SK-N-SH (cell line): ENCODE data around the gene LHFPL6. TPM values are rescaled to one million over a fixed set of nuclear protein-coding genes. Genes with fewer than 3 reads are reported as not detected.

Source experiments
- CTCF ChIA-PET: fragments of 300-600, 350-600 bp; formaldehyde crosslinking; extraction: SDS; loops from one replicate; lab custom pipeline; 2021; lab: Yijun Ruan, JAX
- POLR2A ChIA-PET: fragments of 350-600 bp; sonication (Branson Sonifier 250); formaldehyde crosslinking; extraction: SDS; loops from one replicate; lab custom pipeline; 2020; ENCODE audit warnings: antibody characterized with exemption, inconsistent platforms; lab: Yijun Ruan, JAX
- DNase-seq: peaks from one replicate; pipeline ENCODE4 v3.0.0; 2012
- H2AFZ ChIP-seq: fragments of 200-600 bp; sonication (generic); 2 replicates; pipeline ENCODE4 v1.8.1; 2016; ENCODE audit warnings: antibody characterized with exemption, mild to moderate bottlenecking, low read depth
- H3F3A ChIP-seq: fragments of 200-600 bp; sonication (generic); replicated peaks from 2 replicates; pipeline ENCODE3; 2016; ENCODE audit warnings: antibody characterized with exemption, mild to moderate bottlenecking; ENCODE audit not compliant: insufficient read depth
- H3K27ac ChIP-seq, 2 experiments: fragments of 200-500 bp in 1 of 2; fragments of 200-600 bp in 1 of 2; sonication (Bioruptor generic) in 1 of 2; sonication (generic), shearing (Covaris generic) in 1 of 2; 2 replicates each; pipeline versions ENCODE4 v1.5.1 to v1.6.1; 2014 to 2016; ENCODE audit warnings: low read depth in 2 of 2, inconsistent platforms in 1 of 2, low read length in 1 of 2, mild to moderate bottlenecking in 1 of 2, mixed read lengths in 1 of 2
- H3K27me3 ChIP-seq: fragments of 200-600 bp; sonication (generic), shearing (Covaris generic); 2 replicates; pipeline ENCODE4 v1.6.1; 2016; ENCODE audit warnings: mixed run types; ENCODE audit not compliant: insufficient read depth
- H3K36me3 ChIP-seq, 2 experiments: fragments of 200-500 bp in 1 of 2; fragments of 200-600 bp in 1 of 2; sonication (Bioruptor generic) in 1 of 2; sonication (generic) in 1 of 2; replicated peaks in 1 of 2; 2 replicates each; pipeline versions ENCODE3 to v1.5.1; 2014 to 2016; ENCODE audit warnings: low read length in 1 of 2, mild to moderate bottlenecking in 1 of 2; ENCODE audit not compliant: insufficient read depth in 2 of 2, control insufficient read depth in 1 of 2
- H3K4me1 ChIP-seq, 2 experiments: fragments of 200-500 bp in 1 of 2; fragments of 200-600 bp in 1 of 2; sonication (Bioruptor generic) in 1 of 2; sonication (generic), shearing (Covaris generic) in 1 of 2; 2 replicates each; pipeline versions ENCODE4 v1.5.1 to v1.6.1; 2014 to 2016; ENCODE audit warnings: low read depth in 1 of 2, low read length in 1 of 2, mixed run types in 1 of 2; ENCODE audit not compliant: insufficient read depth in 2 of 2, control insufficient read depth in 1 of 2
- H3K4me2 ChIP-seq: fragments of 200-600 bp; sonication (generic), shearing (Covaris generic); 2 replicates; pipeline ENCODE4 v1.6.1; 2017; ENCODE audit warnings: mixed run types
- H3K4me3 ChIP-seq, 2 experiments: fragments of 200-500 bp in 1 of 2; fragments of 200-600 bp in 1 of 2; sonication (Bioruptor generic) in 1 of 2; sonication (generic), shearing (Covaris generic) in 1 of 2; 2 replicates each; pipeline versions ENCODE4 v1.5.1 to v1.8.1; 2014 to 2016; ENCODE audit warnings: low read depth in 2 of 2, inconsistent platforms in 1 of 2, low read length in 1 of 2, mild to moderate bottlenecking in 1 of 2, mixed read lengths in 1 of 2, moderate library complexity in 1 of 2
- H3K79me2 ChIP-seq: fragments of 200-600 bp; sonication (generic); 2 replicates; pipeline ENCODE4 v1.8.1; 2017; ENCODE audit warnings: mild to moderate bottlenecking; ENCODE audit not compliant: insufficient read depth
- H3K9ac ChIP-seq: fragments of 200-600 bp; sonication (generic); 2 replicates; pipeline ENCODE4 v1.6.1; 2017; ENCODE audit warnings: mixed run types
- H3K9me2 ChIP-seq: fragments of 200-600 bp; sonication (generic); 2 replicates; pipeline ENCODE4 v1.6.1; 2017; ENCODE audit warnings: mixed run types
- H3K9me3 ChIP-seq: fragments of 200-600 bp; sonication (generic); 2 replicates; pipeline ENCODE4 v1.6.1; 2017; ENCODE audit warnings: mixed run types, mild to moderate bottlenecking, moderate library complexity
- H4K20me1 ChIP-seq: fragments of 200-600 bp; sonication (generic); 2 replicates; pipeline ENCODE4 v1.6.1; 2017; ENCODE audit warnings: mild to moderate bottlenecking, mixed run types; ENCODE audit not compliant: insufficient read depth
- CHD2 ChIP-seq: fragments of 150-350 bp; IDR thresholded peaks from 2 replicates; pipeline ENCODE4 v1.6.1; 2018; ENCODE audit warnings: low read length; ENCODE audit not compliant: partially characterized antibody
- EP300 ChIP-seq, 2 experiments: IDR thresholded peaks; 2 replicates each; pipeline versions ENCODE4 v1.4.0 to v1.6.1; 2012; ENCODE audit warnings: borderline replicate concordance in 1 of 2, low read depth in 1 of 2, low read length in 1 of 2
- EZH2phosphoT487 ChIP-seq: fragments of 200-600 bp; sonication (generic); IDR thresholded peaks from 2 replicates; pipeline ENCODE4 v1.6.1; 2017; ENCODE audit warnings: low read depth, mixed run types, mild to moderate bottlenecking, antibody characterized with exemption, moderate library complexity, borderline replicate concordance
- FOXJ3 ChIP-seq: sonication (generic); formaldehyde crosslinking; IDR thresholded peaks from 2 replicates; pipeline ENCODE4 v1.5.1; 2020; ENCODE audit warnings: mild to moderate bottlenecking, missing genetic modification reagents
- FOXM1 ChIP-seq: IDR thresholded peaks from 2 replicates; pipeline ENCODE4 v1.4.0; 2012; ENCODE audit warnings: low read depth, mild to moderate bottlenecking
- GABPA ChIP-seq: IDR thresholded peaks from 2 replicates; pipeline ENCODE4 v1.4.0; 2012; ENCODE audit warnings: low read depth, mild to moderate bottlenecking
- GATA2 ChIP-seq: sonication (generic); formaldehyde crosslinking; IDR thresholded peaks from 2 replicates; pipeline ENCODE4 v1.5.0; 2020; ENCODE audit warnings: mild to moderate bottlenecking, missing genetic modification reagents
- JUND ChIP-seq: IDR thresholded peaks from 2 replicates; pipeline ENCODE4 v1.4.0; 2012
- NFIC ChIP-seq: IDR thresholded peaks from 2 replicates; pipeline ENCODE4 v1.4.0; 2012; ENCODE audit warnings: borderline replicate concordance
- NRF1 ChIP-seq: IDR thresholded peaks from 2 replicates; pipeline ENCODE4 v1.6.1; 2012; ENCODE audit warnings: low read depth, mild to moderate bottlenecking, low read length
- POLR2AphosphoS5 ChIP-seq: IDR thresholded peaks from 2 replicates; pipeline ENCODE4 v1.6.1; 2012; ENCODE audit warnings: low read depth, low read length
- RAD21 ChIP-seq: IDR thresholded peaks from 2 replicates; pipeline ENCODE4 v1.6.1; 2012; ENCODE audit warnings: mild to moderate bottlenecking, low read length
- RCOR1 ChIP-seq: fragments of 150-350 bp; IDR thresholded peaks from 2 replicates; pipeline ENCODE4 v1.6.1; 2017; ENCODE audit warnings: antibody characterized with exemption, low read length
- RFX5 ChIP-seq: IDR thresholded peaks from 2 replicates; pipeline ENCODE4 v1.6.1; 2012; ENCODE audit warnings: mild to moderate bottlenecking, improper control_type of control experiment, low read length
- RXRA ChIP-seq: IDR thresholded peaks from 2 replicates; pipeline ENCODE4 v1.4.0; 2012; ENCODE audit warnings: low read depth, mild to moderate bottlenecking, borderline replicate concordance
- TAF1 ChIP-seq: IDR thresholded peaks from 2 replicates; pipeline ENCODE4 v1.6.1; 2012; ENCODE audit warnings: low read depth, mild to moderate bottlenecking, low read length, moderate library complexity, borderline replicate concordance
- TCF12 ChIP-seq: IDR thresholded peaks from 2 replicates; pipeline ENCODE4 v1.4.0; 2012
- TEAD4 ChIP-seq: IDR thresholded peaks from 2 replicates; pipeline ENCODE4 v1.4.0; 2012; ENCODE audit warnings: mild to moderate bottlenecking, borderline replicate concordance; ENCODE audit not compliant: insufficient read depth
- YY1 ChIP-seq: IDR thresholded peaks from 2 replicates; pipeline ENCODE4 v1.4.0; 2012; ENCODE audit warnings: low read depth, mild to moderate bottlenecking
- WGBS: methylation state at CpG from one replicate; pipeline ENCODE4 v1.1.6; 2017; ENCODE audit warnings: low lambda C conversion rate; 5-methylcytosine and 5-hydroxymethylcytosine counted together
- polyA plus RNA-seq, 3 experiments: library from polyadenylated mRNA; depleted of rRNA; stranded (reverse); fragments of >200 nt; gene quantifications; 2 replicates each; pipeline ENCODE4 v1.2.3, GENCODE V29; 2012
- TF ChIP-seq, protein P1 (sequence below): IDR thresholded peaks from 2 replicates; pipeline ENCODE4 v1.4.0; 2012; ENCODE audit warnings: low read depth, borderline replicate concordance
- TF ChIP-seq, protein P2 (sequence below): fragments of 150-350 bp; IDR thresholded peaks from 2 replicates; pipeline ENCODE4 v1.6.1; 2017; ENCODE audit warnings: antibody characterized with exemption, low read length, low read depth, borderline replicate concordance
- TF ChIP-seq, protein P3 (sequence below): IDR thresholded peaks from 2 replicates; pipeline ENCODE4 v1.4.0; 2012; ENCODE audit warnings: low read depth, borderline replicate concordance
- TF ChIP-seq, protein P4 (sequence below): IDR thresholded peaks from 2 replicates; pipeline ENCODE4 v1.4.0; 2012; ENCODE audit warnings: low read depth

LHFPL6 gene
- polyA plus RNA-seq, 1 of the 3 experiments (the other 2 are of a cell fraction): 22.2 TPM

DNA sequence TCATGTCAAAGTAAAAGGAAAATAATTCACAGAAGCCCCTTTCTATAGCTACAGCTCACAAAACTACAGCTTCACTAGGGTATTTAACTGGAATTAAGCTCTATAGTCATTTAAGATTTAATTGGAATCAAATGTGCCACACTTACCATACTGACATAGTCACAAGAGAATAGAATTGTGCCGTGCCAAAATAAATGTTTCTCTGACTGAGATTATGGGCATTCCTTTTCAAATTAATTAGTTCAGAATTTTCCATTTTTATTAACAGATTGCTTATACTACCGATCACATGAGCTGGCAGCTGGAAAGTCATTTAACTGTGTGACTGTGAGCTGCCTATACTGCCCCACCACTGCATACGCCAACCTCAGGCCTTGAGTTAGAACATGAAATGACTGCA, 108.4 kb downstream of the LHFPL6 start:
- H3K27ac ChIP-seq: no peak overlapping the region
- H3K9ac ChIP-seq: no peak overlapping the region
- H3K4me1 ChIP-seq: peaks cover 2 to 13% of the 10 kb centered on the region in 2 experiments; a peak in 2 of 4 replicates
- ChIA-PET CTCF (no interaction called here), POLR2A (no interaction called here)
- DNase-seq: no peak
- no peak for TF ChIP-seq NRF1
- no peak for TF ChIP-seq TAF1
- no peak for TF ChIP-seq NFIC
- TF ChIP-seq EP300 (IDR thresholded peaks at IDR 0.05; ENCODE audit: borderline replicate concordance in 1 of 2, low read depth in 1 of 2, low read length in 1 of 2): no peak
- TF ChIP-seq TCF12: no peak
- no peak for TF ChIP-seq GATA2 (CRISPR knock-in tag)
- no peak for TF ChIP-seq TEAD4
- TF ChIP-seq, protein P1, sequence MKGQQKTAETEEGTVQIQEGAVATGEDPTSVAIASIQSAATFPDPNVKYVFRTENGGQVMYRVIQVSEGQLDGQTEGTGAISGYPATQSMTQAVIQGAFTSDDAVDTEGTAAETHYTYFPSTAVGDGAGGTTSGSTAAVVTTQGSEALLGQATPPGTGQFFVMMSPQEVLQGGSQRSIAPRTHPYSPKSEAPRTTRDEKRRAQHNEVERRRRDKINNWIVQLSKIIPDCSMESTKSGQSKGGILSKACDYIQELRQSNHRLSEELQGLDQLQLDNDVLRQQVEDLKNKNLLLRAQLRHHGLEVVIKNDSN: no peak
- TF ChIP-seq YY1: no peak
- TF ChIP-seq RCOR1: no peak
- no peak for TF ChIP-seq RFX5
- no peak for TF ChIP-seq FOXM1
- no peak for TF ChIP-seq RXRA
- no peak for TF ChIP-seq CHD2
- TF ChIP-seq GABPA: no peak
- TF ChIP-seq FOXJ3 (CRISPR knock-in tag): no peak
- no peak for TF ChIP-seq POLR2AphosphoS5
- H3K9me2 ChIP-seq: no peaks in the 10 kb centered on the region
- no peaks in the 10 kb centered on the region for H3K79me2 ChIP-seq
- 93% methylated on average over 3 of the region's 3 CpGs for WGBS
- no peaks in the 10 kb centered on the region for H4K20me1 ChIP-seq
- H2AFZ ChIP-seq: no peak overlapping the region
- no peaks in the 10 kb centered on the region for H3K9me3 ChIP-seq
- H3K4me2 ChIP-seq: no peak overlapping the region
- H3K36me3 ChIP-seq: no peaks in the 10 kb centered on the region
- H3F3A ChIP-seq: no peaks in the 10 kb centered on the region
- no peaks in the 10 kb centered on the region for H3K27me3 ChIP-seq
- H3K4me3 ChIP-seq: no peak overlapping the region

DNA sequence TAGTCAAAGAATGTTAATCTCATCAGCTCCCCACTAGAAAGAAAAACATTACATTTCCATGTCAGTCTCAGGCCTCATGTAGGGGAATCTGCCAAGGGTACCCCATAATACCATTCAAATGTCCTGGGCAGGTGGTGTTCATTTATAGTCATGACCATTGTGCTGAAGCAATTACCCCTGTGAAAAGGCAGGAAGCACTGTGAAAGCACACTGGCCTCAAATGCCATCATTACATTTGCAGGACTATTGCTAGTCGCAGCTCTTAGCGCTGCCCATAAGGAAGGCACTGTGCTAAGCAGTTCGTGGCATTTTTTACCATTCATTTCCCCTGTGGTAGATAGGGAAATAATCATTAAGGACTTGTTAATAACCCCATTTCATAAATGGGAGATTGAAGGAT, 109.0 kb downstream of the LHFPL6 start:
- no peaks in the 10 kb centered on the region for H4K20me1 ChIP-seq
- H3K4me1 ChIP-seq: peaks cover 2 to 13% of the 10 kb centered on the region in 2 experiments; a peak in 2 of 4 replicates
- ChIA-PET POLR2A (no interaction called here), CTCF (no interaction called here)
- no peaks in the 10 kb centered on the region for H3K9me2 ChIP-seq
- H3K9ac ChIP-seq: no peak overlapping the region
- DNase-seq: no peak
- TF ChIP-seq, protein P2, sequence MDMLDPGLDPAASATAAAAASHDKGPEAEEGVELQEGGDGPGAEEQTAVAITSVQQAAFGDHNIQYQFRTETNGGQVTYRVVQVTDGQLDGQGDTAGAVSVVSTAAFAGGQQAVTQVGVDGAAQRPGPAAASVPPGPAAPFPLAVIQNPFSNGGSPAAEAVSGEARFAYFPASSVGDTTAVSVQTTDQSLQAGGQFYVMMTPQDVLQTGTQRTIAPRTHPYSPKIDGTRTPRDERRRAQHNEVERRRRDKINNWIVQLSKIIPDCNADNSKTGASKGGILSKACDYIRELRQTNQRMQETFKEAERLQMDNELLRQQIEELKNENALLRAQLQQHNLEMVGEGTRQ: no peak
- TF ChIP-seq EZH2phosphoT487: no peak
- no peak for TF ChIP-seq RAD21
- TF ChIP-seq TEAD4: no peak
- TF ChIP-seq YY1: no peak
- TF ChIP-seq JUND: no peak
- TF ChIP-seq, protein P3, sequence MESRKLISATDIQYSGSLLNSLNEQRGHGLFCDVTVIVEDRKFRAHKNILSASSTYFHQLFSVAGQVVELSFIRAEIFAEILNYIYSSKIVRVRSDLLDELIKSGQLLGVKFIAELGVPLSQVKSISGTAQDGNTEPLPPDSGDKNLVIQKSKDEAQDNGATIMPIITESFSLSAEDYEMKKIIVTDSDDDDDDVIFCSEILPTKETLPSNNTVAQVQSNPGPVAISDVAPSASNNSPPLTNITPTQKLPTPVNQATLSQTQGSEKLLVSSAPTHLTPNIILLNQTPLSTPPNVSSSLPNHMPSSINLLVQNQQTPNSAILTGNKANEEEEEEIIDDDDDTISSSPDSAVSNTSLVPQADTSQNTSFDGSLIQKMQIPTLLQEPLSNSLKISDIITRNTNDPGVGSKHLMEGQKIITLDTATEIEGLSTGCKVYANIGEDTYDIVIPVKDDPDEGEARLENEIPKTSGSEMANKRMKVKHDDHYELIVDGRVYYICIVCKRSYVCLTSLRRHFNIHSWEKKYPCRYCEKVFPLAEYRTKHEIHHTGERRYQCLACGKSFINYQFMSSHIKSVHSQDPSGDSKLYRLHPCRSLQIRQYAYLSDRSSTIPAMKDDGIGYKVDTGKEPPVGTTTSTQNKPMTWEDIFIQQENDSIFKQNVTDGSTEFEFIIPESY: no peak
- no peak for TF ChIP-seq GABPA
- TF ChIP-seq, protein P4, sequence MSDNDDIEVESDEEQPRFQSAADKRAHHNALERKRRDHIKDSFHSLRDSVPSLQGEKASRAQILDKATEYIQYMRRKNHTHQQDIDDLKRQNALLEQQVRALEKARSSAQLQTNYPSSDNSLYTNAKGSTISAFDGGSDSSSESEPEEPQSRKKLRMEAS: no peak
- no peak for TF ChIP-seq RCOR1
- H2AFZ ChIP-seq: no peak overlapping the region
- no peaks in the 10 kb centered on the region for H3K27me3 ChIP-seq
- H3K4me3 ChIP-seq: no peak overlapping the region
- H3K79me2 ChIP-seq: no peaks in the 10 kb centered on the region
- no peaks in the 10 kb centered on the region for H3F3A ChIP-seq
- no peak overlapping the region for H3K4me2 ChIP-seq
- H3K36me3 ChIP-seq: no peaks in the 10 kb centered on the region
- no peaks in the 10 kb centered on the region for H3K9me3 ChIP-seq
- 86% methylated on average over 3 of the region's 3 CpGs for WGBS
- H3K27ac ChIP-seq: no peak overlapping the region
